Globus pallidus (tissue), 1 donor: ENCODE data around the gene LCE5A.
"Not testable (repeated sequence)": the region's sequence is repeated elsewhere in the genome, so short reads cannot be mapped to it uniquely, and the experiment has no call there.

ENCODE experiments used
- DNase-seq: peaks from one replicate; pipeline ENCODE4 v3.0.0-alpha.2; 2015; ENCODE audit warnings: low spot score

Gene LCE5A, protein sequence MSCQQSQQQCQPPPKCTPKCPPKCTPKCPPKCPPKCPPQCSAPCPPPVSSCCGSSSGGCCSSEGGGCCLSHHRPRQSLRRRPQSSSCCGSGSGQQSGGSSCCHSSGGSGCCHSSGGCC

DNA sequence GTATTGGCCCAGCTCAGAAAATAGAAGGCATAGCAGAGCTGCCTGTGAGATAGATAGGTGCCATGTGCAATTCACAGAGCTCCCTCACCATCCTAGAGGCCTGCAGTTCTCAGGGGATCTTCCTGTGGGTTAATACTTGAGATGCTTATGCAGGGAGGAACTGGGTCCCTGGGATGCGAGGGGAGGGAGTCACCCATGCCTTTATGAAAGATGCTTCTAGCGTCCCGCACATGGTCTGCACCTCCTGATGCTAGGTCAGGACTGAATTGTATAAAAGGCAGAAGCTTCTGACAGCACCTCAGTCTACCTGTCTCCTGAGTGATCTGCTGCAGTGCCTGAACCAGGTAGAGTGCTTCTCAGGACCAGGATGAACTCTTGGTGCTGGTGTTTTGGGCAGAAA is at the start of gene LCE5A:
TSS of gene LCE5A (plus strand) at position 301 of the 400 bp plus-strand sequence. CDS start 732 bp downstream, outside the sequence.
- no peak for DNase-seq

DNA sequence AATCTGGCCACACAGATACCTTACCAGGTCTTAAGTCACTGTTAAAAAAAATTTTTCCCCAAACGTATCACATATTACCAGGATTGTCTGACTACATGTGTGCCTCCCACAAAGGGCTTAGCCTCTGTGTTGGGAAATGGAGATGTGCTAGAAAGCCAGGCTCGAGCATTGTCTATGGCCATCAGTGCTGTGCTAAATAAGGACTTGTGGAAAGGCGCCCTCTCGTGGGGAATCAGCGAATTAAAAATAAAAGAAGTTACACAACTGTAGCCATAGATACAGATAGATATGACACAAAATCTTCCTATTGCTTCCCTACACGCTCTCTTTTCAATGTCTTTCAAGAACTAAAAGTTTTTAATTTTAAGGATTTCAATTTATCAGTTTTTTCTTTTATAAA is 49.1 kb upstream of the LCE5A start:
- peak; percentile 55 for DNase-seq

DNA sequence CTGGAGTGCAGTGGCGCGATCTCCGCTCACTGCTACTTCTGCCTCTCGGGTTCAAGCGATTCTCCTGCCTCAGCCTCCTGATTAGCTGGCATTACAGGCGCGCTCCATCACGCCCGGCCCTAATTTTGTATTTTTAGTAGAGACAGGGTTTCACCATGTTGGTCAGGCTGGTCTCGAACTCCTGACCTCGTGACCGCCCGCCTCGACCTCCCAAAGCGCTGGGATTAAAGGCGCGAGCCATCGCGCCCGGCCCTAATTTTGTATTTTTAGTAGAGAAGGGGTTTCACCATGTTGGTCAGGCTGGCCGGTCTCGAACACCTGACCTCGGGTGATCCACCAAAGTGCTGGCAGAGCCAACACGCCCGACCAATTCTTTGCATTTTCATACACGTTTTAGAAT is 48.0 kb upstream of the LCE5A start:
- DNase-seq = no peak

DNA sequence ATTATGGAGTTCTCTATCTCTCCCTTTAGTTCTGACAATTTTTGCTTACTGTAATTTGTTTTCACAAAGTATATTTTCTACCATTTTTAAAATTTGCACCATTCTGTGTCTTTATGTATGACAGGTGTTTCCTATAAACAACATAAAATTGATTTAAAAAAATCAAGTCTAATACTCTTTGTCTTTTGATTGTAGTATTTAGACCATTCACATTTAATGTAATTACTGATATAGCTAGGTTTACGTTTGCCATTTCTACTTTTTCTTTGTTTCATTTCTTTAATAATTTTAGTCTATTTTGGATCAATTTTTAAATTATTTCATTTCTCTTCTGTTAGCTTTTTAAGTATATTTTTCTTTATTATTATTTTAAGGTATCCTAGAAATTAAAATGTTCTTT is 44.4 kb upstream of the LCE5A start:
- no peak for DNase-seq

DNA sequence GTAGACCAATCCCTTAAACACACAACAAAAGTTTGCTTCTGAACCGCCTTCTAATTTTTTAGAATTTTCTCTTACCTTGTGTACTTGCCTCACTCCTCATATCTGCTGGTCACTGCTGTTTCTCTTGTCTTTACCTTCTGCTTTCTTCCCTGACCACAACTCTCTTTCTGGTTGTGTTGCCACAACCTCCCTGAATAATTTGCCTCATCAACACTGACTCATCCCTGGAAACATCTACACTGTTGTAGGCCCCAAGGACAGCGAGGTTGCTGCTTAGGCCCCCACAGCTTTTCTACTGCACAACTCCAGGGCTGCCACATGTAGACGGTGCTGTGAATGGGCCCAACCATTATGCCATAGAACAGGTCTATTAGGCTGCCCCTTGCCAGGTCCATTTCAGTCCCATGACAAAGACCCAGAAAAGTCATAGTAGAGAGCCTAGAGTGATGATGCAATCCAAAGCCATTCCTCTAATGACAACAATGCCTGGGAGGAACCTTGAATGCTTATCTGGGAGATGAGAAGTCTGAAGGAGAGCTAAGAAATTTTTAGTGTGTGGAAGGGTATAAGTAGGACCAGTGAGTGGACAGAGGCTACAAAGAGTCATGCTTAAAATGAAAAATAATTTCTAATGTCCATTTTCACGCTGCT is 36.6 kb upstream of the LCE5A start:
- no peak for DNase-seq

DNA sequence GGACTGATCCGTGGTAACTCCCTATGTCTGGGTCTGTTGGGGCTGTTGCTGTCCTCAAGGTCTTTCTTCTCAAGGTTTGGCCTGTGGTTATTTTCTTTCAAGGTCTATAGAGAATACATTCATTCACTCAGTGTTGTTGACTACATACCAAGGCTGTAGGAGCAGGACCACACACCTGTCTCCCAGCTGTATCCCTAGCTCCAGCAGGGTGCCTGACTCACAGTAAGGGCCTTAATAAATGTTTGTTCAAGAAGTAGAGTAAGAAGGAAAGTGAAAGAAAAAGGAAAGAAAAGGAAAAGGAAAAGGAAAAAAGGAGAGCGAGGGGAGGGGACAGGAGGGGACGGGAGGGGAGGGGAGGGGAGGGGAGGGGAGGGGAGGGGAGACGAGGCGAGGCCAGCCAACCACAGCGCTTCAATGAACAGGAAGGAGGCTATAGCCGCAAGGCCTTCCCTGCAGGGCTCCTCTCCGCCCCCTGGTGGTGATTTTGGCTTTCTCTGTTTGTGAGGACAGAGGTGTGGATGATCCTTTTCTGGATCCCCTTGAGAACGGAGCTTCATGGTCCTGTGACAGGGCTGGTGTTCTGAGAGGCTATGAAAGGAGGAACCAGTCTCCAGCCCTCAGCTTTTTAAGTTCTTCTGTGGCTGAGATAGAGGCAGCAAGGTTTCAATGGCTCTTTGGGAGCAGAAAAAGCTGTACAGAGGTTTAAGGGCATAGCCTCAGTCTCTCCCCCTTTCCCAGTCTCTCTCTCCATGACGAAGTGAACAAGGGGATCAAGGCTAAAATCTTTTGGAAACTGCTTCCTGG is 30.6 kb upstream of the LCE5A start:
- no peak for DNase-seq

DNA sequence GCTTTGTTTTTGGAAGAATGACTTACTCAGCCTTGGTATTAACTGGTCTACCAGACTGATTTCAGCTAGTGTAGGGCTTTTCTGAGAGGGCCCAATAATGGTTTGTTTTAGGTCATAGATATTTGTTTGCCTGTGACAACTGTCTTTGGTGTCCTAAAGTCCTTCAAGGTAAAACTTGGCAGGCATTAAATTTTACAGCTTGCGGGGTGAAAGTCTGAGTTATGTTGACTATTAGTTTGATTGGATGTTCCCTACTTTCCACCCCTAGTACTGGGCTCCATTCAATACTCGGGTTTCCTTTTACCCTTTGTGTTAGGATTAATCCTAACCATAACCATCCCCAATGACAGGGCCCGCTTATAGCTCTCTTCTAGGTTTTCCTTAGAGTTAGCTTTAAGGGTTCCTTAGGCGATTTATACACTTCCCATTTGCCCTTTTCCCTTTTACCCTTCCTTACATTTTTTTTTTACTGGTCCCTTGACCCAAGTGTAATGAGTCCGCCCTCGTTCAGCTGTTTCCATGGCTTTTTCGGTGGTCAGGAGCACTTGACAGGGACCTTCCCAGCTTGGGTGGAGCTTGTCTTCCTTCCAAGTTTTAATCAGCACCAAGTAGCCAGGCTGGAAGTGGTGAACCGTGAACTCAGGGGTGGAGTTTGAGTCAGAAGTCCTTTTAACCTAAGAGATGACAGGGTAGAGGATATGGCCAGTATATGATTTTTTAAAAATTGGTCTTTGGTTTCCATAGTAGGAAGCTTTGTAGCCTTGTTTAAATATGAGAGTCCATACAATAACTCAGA is 28.5 kb upstream of the LCE5A start:
- no peak for DNase-seq

DNA sequence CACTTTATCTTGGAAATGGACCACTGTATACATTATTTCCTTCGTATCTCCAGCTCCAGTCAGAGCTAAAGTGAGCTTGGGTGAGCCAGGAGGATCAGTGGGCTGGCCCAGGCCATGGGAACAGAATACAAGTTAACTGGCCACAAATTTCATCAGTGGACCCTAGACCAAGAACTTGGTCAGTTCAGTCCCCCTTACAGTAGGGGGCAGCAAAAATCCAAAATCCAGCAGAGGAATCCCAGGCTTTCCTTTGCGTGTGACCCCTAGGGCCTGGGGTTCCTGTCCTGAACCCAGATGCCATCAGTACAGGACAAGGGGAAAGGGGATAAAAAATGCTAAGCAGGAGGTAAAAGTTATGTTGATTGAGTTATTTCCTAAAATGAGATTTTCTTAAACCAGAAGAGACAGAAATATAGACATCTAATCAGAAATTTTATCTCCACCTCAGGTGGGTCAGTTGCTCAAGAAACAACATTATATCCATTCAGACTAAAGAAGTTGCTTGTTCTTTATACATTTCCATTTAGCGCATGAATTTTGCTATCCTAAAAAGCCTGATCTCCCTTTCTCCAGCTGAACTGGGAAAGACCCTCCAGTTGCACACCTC is 24.1 kb upstream of the LCE5A start:
- DNase-seq = no peak

DNA sequence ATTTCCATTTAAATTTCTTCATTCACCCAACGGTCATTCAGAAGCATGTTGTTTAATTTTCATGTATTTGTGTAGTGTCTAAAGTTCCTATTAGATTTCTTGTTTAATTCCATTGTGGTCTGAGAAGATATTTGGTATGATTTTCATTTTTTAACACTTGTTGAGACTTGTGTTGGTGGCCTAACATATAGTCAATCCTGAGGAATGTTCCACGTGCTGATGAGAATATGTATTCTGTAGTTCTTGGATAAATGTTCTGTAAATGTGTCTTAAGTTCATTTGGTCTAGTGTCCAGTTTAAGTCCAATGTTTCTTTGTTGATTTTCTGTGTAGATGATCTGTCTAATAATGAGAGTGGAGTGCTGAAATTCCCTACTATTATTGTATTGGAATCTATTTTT is 22.7 kb upstream of the LCE5A start:
- DNase-seq = no peak

DNA sequence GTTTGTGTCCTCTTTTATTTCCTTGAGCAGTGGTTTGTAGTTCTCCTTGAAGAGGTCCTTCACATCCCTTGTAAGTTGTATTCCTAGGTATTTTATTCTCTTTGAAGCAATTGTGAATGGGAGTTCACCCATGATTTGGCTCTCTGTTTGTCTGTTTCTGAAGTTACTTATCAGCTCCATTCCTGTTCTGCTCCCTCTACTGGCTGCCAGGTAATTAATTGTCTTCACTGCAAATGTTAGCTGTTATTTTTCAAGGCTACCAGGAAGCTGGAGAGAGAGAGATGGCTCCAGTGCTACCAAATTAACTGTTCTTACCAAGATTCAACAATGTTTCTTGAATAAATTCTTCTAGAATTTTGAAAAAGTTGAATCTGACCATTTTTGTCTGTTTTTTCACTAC is 19.1 kb upstream of the LCE5A start:
- DNase-seq = not testable (repeated sequence)

DNA sequence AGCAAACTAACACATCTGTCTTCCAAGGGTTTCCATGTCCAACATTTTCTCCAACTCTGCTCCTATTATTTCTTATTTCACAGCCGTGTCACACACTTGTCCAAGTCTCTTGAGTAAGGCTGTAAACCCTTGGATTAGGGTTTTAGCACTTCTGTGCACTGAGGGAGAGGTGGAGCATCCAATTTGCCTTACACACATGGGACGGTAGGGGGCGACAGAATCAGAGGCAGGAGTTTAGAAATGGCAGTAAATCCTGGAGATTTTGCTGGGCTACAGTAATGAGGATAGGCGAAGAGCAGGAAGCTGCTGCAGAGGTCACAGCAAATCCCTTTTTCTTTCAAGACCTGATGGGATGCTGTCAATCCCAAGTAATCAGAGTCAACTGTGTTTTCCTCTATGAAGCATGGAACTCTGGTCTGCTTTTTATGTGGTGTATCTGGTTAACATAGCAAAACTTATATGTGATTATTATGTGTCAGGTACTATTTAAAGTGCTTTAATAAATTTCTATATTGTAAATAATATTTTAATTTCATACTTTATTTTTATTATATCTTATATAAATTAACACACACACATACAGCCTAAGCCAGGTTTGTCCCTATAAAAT is 15.4 kb upstream of the LCE5A start:
- DNase-seq = no peak

DNA sequence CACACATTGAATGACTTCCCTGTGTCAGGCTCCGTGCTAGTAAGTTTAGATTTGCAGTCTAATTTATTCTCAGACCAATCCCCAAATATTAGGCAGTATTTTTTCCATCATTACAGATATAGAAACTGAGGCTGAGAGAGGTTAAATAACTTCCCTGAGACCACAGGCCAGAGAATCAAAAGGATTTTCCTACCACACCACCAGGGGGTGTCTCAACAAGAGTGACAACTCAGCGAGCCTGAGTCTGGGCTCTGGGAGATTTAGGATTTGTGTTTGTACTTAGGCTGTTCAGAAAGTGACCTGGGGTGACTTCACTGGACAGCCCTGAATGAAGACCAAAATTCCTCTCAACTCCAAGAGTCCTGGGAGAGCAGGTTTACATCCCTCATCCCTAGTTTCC is 13.3 kb upstream of the LCE5A start:
- DNase-seq = no peak

DNA sequence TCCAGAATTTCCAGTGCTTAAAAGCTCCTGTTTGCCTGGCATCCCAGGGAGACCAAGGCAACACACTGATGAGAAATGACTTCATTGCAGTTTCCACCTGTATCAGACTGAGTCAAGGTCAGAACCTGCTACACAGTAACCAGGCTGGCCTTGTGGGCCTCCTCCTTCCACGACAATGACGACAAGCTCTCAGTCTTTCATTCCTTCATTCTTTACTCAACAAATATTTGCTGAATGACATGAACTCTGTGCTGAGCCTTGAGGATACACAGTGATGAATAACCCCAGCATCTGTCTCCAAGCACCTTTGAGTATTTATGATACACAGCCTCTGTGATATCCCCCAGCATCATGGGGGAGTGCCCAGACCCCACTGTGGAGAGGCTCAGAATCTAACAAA is 8.9 kb upstream of the LCE5A start:
- DNase-seq = no peak

DNA sequence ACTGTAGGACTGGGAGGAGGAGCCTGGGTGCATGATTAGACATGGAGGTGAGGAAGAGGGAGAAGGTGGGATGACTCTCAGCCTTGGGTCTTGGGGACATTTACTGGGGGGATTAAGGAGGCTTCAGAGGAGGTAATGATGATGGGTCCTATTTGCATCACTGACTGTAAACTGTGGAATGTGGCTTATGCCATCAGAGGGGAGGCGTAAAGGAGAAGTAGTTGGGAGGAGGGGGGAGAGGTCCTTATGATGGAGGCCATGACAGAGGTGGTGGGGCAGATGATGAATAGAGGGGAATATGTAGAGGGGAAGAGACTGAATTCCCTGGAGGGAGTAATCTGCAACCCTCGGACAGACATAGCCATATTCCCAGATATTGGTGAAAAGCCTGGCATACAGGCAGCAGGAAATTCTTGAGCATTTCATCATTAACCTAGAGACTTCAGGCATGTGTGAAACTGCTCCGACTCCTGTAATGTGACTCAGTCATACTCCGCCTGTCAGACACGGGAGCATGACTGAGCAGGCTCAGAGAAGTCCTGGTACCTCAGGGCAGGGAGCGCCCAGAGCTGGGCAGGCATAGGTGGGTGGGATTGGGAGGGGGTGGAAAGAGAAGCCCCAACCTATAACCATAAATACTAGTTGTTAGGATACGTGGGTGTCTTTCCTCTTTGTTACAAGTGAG is 8.0 kb upstream of the LCE5A start:
- DNase-seq = no peak

DNA sequence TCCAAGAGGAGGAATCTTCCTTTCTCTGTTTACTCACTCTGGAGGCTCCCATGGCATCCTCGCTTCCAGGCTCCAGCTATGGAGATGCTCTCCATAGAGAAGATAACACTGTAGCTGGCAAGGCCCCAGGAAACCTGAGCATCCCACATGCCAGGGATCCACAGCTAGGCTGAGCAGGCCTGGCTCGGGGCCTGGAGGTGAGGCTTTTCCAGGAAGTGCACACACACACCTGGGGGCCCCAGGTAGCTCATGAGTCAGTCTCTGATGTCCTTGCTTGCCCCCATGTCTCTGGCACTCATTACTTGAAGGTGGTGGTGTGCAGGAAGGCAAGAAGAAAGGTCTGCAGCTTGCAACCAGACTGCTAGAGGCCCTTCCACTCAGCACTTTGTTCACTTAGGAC is 5.5 kb upstream of the LCE5A start:
- no peak for DNase-seq

DNA sequence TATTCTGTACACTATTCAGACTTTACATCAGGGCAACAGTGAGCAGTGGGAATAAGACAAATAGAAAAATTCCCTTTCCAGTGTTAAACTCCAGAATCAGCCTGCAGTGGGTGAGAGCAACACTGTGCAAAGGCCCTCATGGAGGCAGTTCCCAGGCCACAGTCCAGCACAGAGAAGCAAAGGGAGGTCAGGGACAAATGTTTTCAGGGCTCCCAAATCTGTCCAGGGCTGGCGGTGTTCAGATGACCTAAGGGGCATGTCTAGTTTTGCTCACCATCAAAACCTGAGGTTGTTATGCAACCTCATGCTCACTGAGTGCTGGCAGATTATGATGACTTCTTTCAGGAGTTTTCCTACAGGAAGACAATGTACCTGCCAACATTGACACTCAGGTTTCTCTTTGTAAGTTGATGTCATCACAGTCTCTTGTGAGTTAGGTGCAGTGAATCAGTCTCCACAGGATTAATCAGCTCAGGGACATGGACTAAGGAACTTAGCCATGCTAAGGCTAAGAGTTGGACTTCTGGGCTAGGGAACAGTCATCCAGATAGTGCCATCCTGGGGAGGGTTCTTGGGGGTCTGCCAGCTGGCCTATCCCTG is 3.6 kb upstream of the LCE5A start:
- DNase-seq = no peak

DNA sequence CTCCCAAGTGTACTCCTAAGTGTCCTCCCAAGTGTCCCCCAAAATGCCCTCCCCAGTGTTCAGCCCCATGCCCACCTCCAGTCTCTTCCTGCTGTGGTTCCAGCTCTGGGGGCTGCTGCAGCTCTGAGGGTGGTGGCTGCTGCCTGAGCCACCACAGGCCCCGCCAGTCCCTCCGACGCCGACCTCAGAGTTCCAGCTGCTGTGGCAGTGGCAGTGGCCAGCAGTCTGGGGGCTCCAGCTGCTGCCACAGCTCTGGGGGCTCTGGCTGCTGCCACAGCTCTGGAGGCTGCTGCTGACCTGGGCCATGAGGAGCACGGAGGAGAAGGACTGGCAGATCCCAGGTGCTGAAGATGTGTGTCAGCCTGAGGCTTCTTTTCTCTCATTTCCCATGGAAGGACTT is 993 bp downstream of the LCE5A start:
- no peak for DNase-seq

DNA sequence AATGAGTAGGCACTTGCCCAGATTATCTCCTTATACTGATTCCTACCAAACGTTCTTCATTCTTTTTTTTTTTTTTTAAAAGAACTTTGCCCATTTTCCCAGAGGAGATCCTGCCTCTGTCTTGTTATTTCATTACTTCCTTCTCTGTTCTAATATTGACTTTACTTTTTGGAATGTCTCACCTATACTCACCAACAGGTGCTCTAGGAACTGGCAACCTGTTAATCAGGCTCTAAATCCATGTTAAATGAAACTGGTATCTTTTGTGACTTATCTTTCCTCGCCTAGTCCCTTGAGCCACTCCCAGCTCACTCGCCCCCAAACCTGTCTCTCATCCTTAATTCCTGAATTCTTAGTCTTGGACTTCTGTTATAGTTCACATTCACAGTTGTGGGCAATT is 2.5 kb downstream of the LCE5A start:
- DNase-seq = no peak

DNA sequence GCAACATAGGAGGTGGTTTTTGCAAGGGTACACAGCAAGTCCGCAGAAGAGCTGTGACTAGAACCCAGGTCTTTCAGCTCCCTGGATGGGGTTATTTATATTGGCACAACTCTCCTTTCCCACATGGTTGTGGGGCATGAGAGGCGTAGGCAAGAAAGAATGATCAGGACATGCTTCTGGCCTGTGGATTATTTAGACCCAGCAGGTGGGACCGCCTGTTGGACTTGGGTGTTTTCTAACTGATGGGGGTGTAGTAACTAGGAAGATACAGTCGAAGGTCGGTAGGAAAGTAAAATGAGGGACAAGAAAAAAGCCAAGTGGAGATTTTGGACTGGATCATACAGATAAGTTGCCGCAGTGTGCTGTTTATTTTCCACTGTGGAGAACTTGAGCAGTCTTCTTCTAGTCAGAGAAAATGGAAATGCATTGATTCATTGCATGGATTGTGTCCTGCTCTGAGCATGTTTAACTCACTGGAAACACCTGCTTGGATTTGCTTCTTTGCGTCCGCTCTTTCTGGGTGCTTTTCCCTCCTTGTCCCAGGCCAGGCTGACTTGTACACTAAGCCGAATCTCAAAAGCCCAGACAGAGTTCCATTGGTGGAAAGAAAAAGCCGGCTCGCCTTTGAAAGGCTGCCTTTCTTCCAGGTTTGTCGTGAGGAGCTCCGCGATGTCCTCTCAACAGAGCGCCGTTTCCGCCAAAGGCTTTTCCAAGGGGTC is 4.3 kb downstream of the LCE5A start:
- DNase-seq = no peak

DNA sequence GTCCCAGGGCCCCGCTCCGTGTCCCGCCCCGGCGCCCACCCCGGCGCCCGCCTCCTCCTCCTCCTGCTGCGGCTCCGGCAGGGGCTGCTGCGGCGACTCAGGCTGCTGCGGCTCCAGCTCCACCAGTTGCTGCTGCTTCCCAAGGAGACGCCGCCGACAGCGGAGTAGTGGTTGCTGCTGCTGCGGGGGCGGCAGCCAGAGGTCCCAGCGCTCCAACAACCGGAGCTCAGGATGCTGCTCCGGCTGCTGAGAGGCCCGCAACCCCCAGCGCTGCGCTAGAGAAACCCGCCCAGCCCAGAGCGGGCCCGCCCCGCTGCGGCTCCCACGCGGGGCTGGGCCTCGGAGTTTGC is 4.8 kb downstream of the LCE5A start:
- DNase-seq = no peak
